Adrenal gland (tissue), 12 donors: ENCODE results near the gene PPP1R9A. TPM values are rescaled to one million over a fixed set of nuclear protein-coding genes. Genes with fewer than 3 reads are reported as not detected.

ENCODE experiments used
- DNase-seq, 7 donors: peaks; one replicate each; pipeline ENCODE4 v3.0.0-alpha.2; 2019 to 2020
- H3K27ac ChIP-seq, 5 donors: fragments of 200-600 bp; sonication (generic) in 4 of 5; 1 replicate in 3 of 5; 2 replicates in 2 of 5; pipeline versions ENCODE4 v1.5.1 to v1.8.0; 2016 to 2020; ENCODE audit warnings: mild to moderate bottlenecking in 1 of 5
- H3K27me3 ChIP-seq: fragments of 200-600 bp; 2 replicates; pipeline ENCODE4 v1.8.0; 2021
- H3K36me3 ChIP-seq, 2 donors: fragments of 200-600 bp; replicated peaks in 1 of 2; 1 replicate in 1 of 2; 2 replicates in 1 of 2; pipeline versions ENCODE4 v1.5.1 to v1.8.0; 2018 to 2022
- H3K4me1 ChIP-seq, 2 donors: fragments of 200-600 bp; replicated peaks in 1 of 2; 1 replicate in 1 of 2; 2 replicates in 1 of 2; pipeline versions ENCODE4 v1.5.1 to v1.8.0; 2018 to 2021
- H3K4me3 ChIP-seq, 4 donors: fragments of 200-600 bp; sonication (generic) in 3 of 4; one replicate each; pipeline ENCODE4 v1.5.1; 2016 to 2018
- H3K9me3 ChIP-seq, 3 donors: fragments of 200-600 bp; sonication (generic) in 1 of 3; replicated peaks in 1 of 3; 1 replicate in 2 of 3; 2 replicates in 1 of 3; pipeline versions ENCODE4 v1.5.1 to v1.8.0; 2016 to 2021
- POLR2A ChIP-seq, 2 donors: fragments of 450-650 bp; IDR thresholded peaks; one replicate each; pipeline ENCODE4 v1.6.1; 2017; ENCODE audit warnings: antibody characterized with exemption in 2 of 2, mild to moderate bottlenecking in 2 of 2, moderate library complexity in 1 of 2
- WGBS, 4 donors: extraction: QIAGEN DNeasy Blood & Tissue Kit in 2 of 4; methylation state at CpG; one replicate each; pipeline versions ENCODE4 v1.1.5 to v1.1.7; 2013 to 2017; 5-methylcytosine and 5-hydroxymethylcytosine counted together
- intact Hi-C, 2 donors: fragments of 100-400 bp; cut with DNase I; formaldehyde crosslinking; loops; one replicate each; pipeline versions ENCODE4 v1.14.1 to v1.15.0; 2022 to 2023
- polyA plus RNA-seq, 3 donors: library from polyadenylated mRNA; stranded (reverse); fragments of 200-250 nt in 2 of 3; fragments of 350-450 nt in 1 of 3; fragmentation: Illumina TruSeq in 1 of 3; extraction: RNeasy Lipid Tissue Mini Kit (QIAGEN cat#74804) in 1 of 3; gene quantifications; one replicate each; pipeline ENCODE4 v1.2.3, GENCODE V29; 2013 to 2014
- total RNA-seq, 9 donors: library from RNA; depleted of rRNA in 4 of 9; stranded (reverse); fragments of >200 nt in 4 of 9; fragments of 120-200 nt in 1 of 9; fragmentation: NEBNext Ultra II Directional in 1 of 9; extraction: Animal tissue kit (Norgen Biotek cat#: 25700) in 1 of 9; gene quantifications; one replicate each; pipeline versions ENCODE4 v1.1.0 to v1.2.4, GENCODE V29; 2013 to 2023
- TF ChIP-seq, protein P1 (sequence below), 6 experiments: fragments of 450-650 bp in 4 of 6; fragments of 200-600 bp in 2 of 6; sonication (generic) in 1 of 6; IDR thresholded peaks; 1 replicate in 5 of 6; 2 replicates in 1 of 6; pipeline versions ENCODE4 v1.5.1 to v1.8.0; 2016 to 2021; ENCODE audit warnings: antibody characterized with exemption in 6 of 6, mild to moderate bottlenecking in 2 of 6, moderate library complexity in 1 of 6
- donor health status: healthy with polysubstance abuse.
- donor health status: Bipolar disorder and iron deficiency.
- donor health status: DM: yes; HTN: yes; CAD: no.
- donor health status: DM: no; HTN: no; CAD: no.
- donor health status: DM: no; HTN: no; CAD: no.
- donor health status: DM: yes; HTN: yes; CAD: no.

Gene PPP1R9A
- total and polyA plus RNA-seq, 12 donors = 7.2 to 86.0 (median 40.6) TPM

DNA sequence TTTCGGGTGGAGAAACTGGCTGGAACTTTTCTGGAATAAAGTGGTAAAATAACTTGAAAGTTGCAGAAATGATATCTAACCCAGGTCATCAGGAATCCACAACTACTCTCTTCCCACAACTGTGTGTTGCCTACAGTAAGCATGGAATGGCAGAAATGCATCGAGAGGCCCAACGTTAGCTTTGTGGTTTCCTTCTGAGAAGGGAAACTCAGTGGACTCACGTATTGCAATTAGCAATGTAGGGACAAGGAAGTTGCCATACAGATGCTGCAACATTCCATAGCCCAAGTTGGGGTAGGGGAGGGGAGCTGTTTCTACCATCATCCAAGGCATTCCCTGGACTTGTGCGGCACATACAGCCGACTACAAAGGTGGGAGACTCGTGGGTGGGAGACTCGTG is 415.0 kb downstream of the PPP1R9A start:
- no peak for DNase-seq
- Histone ChIP-seq H3K27ac (no peak overlapping the region), H3K9me3 (no peaks in the 10 kb centered on the region), H3K27me3 (no peaks in the 10 kb centered on the region), H3K36me3 (no peaks in the 10 kb centered on the region), H3K4me1 (no peaks in the 10 kb centered on the region), H3K4me3 (no peak overlapping the region)
- intact Hi-C loops = no loop called here
- no peak for TF ChIP-seq POLR2A (IDR thresholded peaks at IDR 0.05)
- TF ChIP-seq, protein P1, sequence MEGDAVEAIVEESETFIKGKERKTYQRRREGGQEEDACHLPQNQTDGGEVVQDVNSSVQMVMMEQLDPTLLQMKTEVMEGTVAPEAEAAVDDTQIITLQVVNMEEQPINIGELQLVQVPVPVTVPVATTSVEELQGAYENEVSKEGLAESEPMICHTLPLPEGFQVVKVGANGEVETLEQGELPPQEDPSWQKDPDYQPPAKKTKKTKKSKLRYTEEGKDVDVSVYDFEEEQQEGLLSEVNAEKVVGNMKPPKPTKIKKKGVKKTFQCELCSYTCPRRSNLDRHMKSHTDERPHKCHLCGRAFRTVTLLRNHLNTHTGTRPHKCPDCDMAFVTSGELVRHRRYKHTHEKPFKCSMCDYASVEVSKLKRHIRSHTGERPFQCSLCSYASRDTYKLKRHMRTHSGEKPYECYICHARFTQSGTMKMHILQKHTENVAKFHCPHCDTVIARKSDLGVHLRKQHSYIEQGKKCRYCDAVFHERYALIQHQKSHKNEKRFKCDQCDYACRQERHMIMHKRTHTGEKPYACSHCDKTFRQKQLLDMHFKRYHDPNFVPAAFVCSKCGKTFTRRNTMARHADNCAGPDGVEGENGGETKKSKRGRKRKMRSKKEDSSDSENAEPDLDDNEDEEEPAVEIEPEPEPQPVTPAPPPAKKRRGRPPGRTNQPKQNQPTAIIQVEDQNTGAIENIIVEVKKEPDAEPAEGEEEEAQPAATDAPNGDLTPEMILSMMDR (IDR thresholded peaks at IDR 0.05) = no peak
- 85 to 87% (median 86%) methylated on average over 6 to 8 of the region's 8 CpGs for WGBS, 4 donors

GRCh38 chr7:95322854-95323253 is 415.5 kb downstream of the PPP1R9A start:
- DNase-seq = no peak
- intact Hi-C loops = no loop called here
- TF ChIP-seq POLR2A (IDR thresholded peaks at IDR 0.05) = no peak
- TF ChIP-seq, protein P1 (IDR thresholded peaks at IDR 0.05) = no peak
- Histone ChIP-seq H3K4me1 (no peaks in the 10 kb centered on the region), H3K4me3 (no peak overlapping the region), H3K9me3 (no peaks in the 10 kb centered on the region), H3K27ac (no peak overlapping the region), H3K36me3 (no peaks in the 10 kb centered on the region), H3K27me3 (no peaks in the 10 kb centered on the region)
- WGBS, 4 donors = 70 to 84% (median 78%) methylated on average over 2 of the region's 2 CpGs

DNA sequence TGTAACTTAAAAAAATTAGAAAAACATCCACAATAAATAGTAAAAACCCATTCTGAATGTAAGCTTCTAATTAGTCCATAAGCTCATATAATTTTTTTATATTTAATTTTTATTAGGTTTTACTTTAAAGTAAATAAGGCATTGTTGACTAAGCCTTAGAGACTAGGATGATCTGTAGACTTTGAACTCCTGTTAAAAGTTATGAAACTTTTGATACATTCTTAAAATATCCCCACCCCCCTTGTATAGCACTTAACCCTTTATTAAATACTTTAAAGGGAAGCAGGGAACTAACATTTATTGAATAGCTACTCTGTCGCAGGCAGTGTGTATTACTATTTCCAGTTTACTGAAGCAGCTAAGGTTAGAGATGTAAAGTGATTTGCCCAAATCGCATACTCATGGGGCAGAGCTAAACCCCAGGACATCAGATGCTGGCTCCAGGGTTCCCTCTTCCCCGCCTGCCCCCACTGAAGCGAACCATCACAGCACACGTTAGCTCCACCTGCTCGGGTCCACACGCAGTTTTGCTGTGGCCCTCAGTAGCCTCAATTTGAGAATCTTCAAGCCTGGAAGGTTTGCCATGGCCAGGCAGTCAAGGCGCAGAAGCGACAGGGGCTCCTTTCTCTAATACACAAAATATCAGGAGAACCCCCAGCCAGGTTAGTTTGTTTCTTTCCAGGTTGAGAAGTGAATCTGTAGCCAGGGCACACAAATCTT is 416.2 kb downstream of the PPP1R9A start:
- Histone ChIP-seq H3K9me3 (no peaks in the 10 kb centered on the region), H3K27me3 (no peaks in the 10 kb centered on the region), H3K4me1 (no peaks in the 10 kb centered on the region), H3K4me3 (no peak overlapping the region), H3K36me3 (no peaks in the 10 kb centered on the region), H3K27ac (no peak overlapping the region)
- TF ChIP-seq POLR2A (IDR thresholded peaks at IDR 0.05) = no peak
- TF ChIP-seq, protein P1 (IDR thresholded peaks at IDR 0.05) = no peak
- WGBS, 4 donors = 84 to 94% (median 88%) methylated on average over 6 to 9 of the region's 9 CpGs
- intact Hi-C loops = no loop called here
- DNase-seq = no peak

DNA sequence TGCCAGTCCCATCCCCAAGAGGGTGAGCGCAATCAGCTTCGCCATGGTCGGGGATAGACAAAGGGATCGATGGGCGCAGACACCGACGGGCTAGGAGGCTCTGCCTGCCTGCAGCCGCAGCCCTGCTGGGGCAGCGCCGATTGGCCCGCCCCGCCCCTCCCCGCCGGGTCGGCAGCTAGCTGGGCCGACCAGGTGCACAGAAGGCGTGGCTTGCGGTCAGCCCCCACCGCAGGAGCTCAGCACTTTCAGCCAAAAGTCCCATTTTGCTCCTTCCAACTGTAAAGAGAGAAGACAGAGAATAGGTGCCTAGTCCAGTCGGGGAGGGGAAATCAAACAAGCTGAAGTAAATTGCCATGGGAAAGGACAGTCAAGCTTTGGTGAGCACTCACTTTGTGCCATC is 417.0 kb downstream of the PPP1R9A start, which contains the start of gene PON1:
Gene PON1, minus strand, starts transcription at position 102 of the 400 bp plus-strand sequence. Its CDS starts 57 bp downstream, at position 45.
- 41 to 75% (median 62%) methylated on average over 1 to 20 of the region's 20 CpGs for WGBS, 4 donors
- intact Hi-C loops = no loop called here

More for the DNA sequence above, 417.0 kb downstream of the PPP1R9A start, which contains the start of gene PON1:
- no peaks in the 10 kb centered on the region for H3K36me3 ChIP-seq
- no peaks in the 10 kb centered on the region for H3K9me3 ChIP-seq
- TF ChIP-seq, protein P1 (IDR thresholded peaks at IDR 0.05) = no peak
- no peak for TF ChIP-seq POLR2A (IDR thresholded peaks at IDR 0.05)
- H3K4me1 ChIP-seq = no peaks in the 10 kb centered on the region
- peak in 1 of 7 donors; percentile 38 for DNase-seq
- no peaks in the 10 kb centered on the region for H3K27me3 ChIP-seq
- no peak within 1 kb of the TSS for H3K27ac ChIP-seq
- no peak within 1 kb of the TSS for H3K4me3 ChIP-seq
